Endothelial cell of umbilical vein (primary cell): ENCODE results near the gene NCAPH2. TPM values are rescaled to one million over a fixed set of nuclear protein-coding genes. Genes with fewer than 3 reads are reported as not detected.

Experiments
- BruUV-seq: library from RNA; stranded (reverse); fragments of 400-500 nt; replicated peaks from 2 replicates; lab custom pipeline; 2021; lab: Mats Ljungman, UMichigan
- CTCF ChIA-PET: fragments of 300-600, 350-600 bp; sonication (Branson Sonifier 250); formaldehyde crosslinking; loops from one replicate; lab custom pipeline; 2021; ENCODE audit warnings: antibody characterized with exemption, inconsistent platforms; lab: Charles Lee
- POLR2A ChIA-PET: fragments of 300-600, 350-600 bp; sonication (Branson Sonifier 250); formaldehyde crosslinking; loops from one replicate; lab custom pipeline; 2021; ENCODE audit warnings: antibody characterized with exemption, inconsistent platforms; lab: Charles Lee
- DNase-seq: peaks from one replicate; pipeline ENCODE4 v3.0.0-alpha.2; 2011; ENCODE audit warnings: low read depth, low spot score
- FAIRE-seq: peaks from 2 replicates; lab custom pipeline; 2011; peaks lifted over from hg19 to GRCh38; lab: Jason Lieb, UNC
- H2AFZ ChIP-seq: 2 replicates; pipeline ENCODE4 v1.6.0; 2012; ENCODE audit warnings: low read depth, low read length, control low read depth, inconsistent platforms
- H3K27ac ChIP-seq: 2 replicates; pipeline ENCODE4 v1.5.1; 2011; ENCODE audit warnings: low read depth, mild to moderate bottlenecking, control low read depth, low read length, moderate library complexity; ENCODE audit not compliant: insufficient read depth
- H3K27me3 ChIP-seq, 2 experiments: 2 replicates each; pipeline versions ENCODE4 v1.6.0 to v1.6.1; 2011; ENCODE audit warnings: low read length in 2 of 2, mixed read lengths in 1 of 2; ENCODE audit not compliant: control insufficient read depth in 2 of 2, insufficient read depth in 2 of 2
- H3K36me3 ChIP-seq, 2 experiments: 2 replicates in 1 of 2; 3 replicates in 1 of 2; pipeline ENCODE4 v1.5.1; 2011; ENCODE audit warnings: low read length in 2 of 2, mild to moderate bottlenecking in 1 of 2, moderate library complexity in 1 of 2; ENCODE audit not compliant: control insufficient read depth in 2 of 2, insufficient read depth in 2 of 2; ENCODE audit errors: extremely low read depth in 1 of 2
- H3K4me1 ChIP-seq: 3 replicates; pipeline ENCODE4 v1.5.1; 2011; ENCODE audit warnings: mild to moderate bottlenecking, low read length; ENCODE audit not compliant: control insufficient read depth, insufficient read depth; ENCODE audit errors: extremely low read depth
- H3K4me2 ChIP-seq: 2 replicates; pipeline ENCODE4 v1.6.1; 2011; ENCODE audit warnings: low read length, control low read depth, mixed read lengths; ENCODE audit not compliant: insufficient read depth
- H3K4me3 ChIP-seq, 3 experiments: fragments of 200-600 bp in 1 of 3; sonication (generic), shearing (Covaris generic) in 1 of 3; replicated peaks in 1 of 3; 2 replicates each; pipeline ENCODE4 v1.5.1; 2011 to 2016; ENCODE audit warnings: control low read depth in 3 of 3, low read length in 3 of 3, mild to moderate bottlenecking in 2 of 3, inconsistent platforms in 1 of 3, low read depth in 1 of 3, moderate library complexity in 1 of 3; ENCODE audit not compliant: insufficient read depth in 1 of 3
- H3K79me2 ChIP-seq: 2 replicates; pipeline ENCODE4 v1.6.0; 2012; ENCODE audit warnings: low read length, inconsistent platforms; ENCODE audit not compliant: control insufficient read depth, insufficient read depth
- H3K9ac ChIP-seq: replicated peaks from 2 replicates; pipeline ENCODE3; 2011; ENCODE audit warnings: low read length, control low read depth; ENCODE audit not compliant: insufficient read depth; ENCODE audit errors: extremely low read depth
- H3K9me1 ChIP-seq: replicated peaks from 3 replicates; pipeline ENCODE4 v1.6.0; 2011; ENCODE audit warnings: mild to moderate bottlenecking, low read length; ENCODE audit not compliant: control insufficient read depth, insufficient read depth; ENCODE audit errors: extremely low read depth
- H3K9me3 ChIP-seq: replicated peaks from 2 replicates; pipeline ENCODE4 v1.5.1; 2012; ENCODE audit warnings: low read length, inconsistent platforms; ENCODE audit not compliant: control insufficient read depth, insufficient read depth
- H4K20me1 ChIP-seq: replicated peaks from 2 replicates; pipeline ENCODE3; 2011; ENCODE audit warnings: mild to moderate bottlenecking, low read length; ENCODE audit not compliant: control insufficient read depth, insufficient read depth; ENCODE audit errors: extremely low read depth
- CTCF ChIP-seq, 2 donors: IDR thresholded peaks; 1 replicate in 1 of 2; 2 replicates in 1 of 2; pipeline ENCODE4 v1.5.1; 2011; ENCODE audit warnings: low read length in 2 of 2, mild to moderate bottlenecking in 2 of 2, moderate library complexity in 2 of 2, control low read depth in 1 of 2, inconsistent platforms in 1 of 2, low read depth in 1 of 2; ENCODE audit not compliant: insufficient read depth in 1 of 2; ENCODE audit errors: extremely low read depth in 1 of 2
- EZH2 ChIP-seq: IDR thresholded peaks from 2 replicates; pipeline ENCODE4 v1.6.1; 2012; ENCODE audit warnings: borderline replicate concordance, low read depth, mild to moderate bottlenecking, moderate library complexity, low read length, inconsistent platforms; ENCODE audit not compliant: severe bottlenecking
- FOS ChIP-seq: IDR thresholded peaks from 2 replicates; pipeline ENCODE4 v1.6.1; 2011; ENCODE audit warnings: mild to moderate bottlenecking, low read length, moderate library complexity, borderline replicate concordance; ENCODE audit not compliant: insufficient read depth
- GATA2 ChIP-seq: IDR thresholded peaks from 2 replicates; pipeline ENCODE4 v1.7.0; 2011; ENCODE audit warnings: low read depth, mild to moderate bottlenecking, moderate library complexity, mixed read lengths, low read length; ENCODE audit not compliant: insufficient read length, insufficient read depth
- JUN ChIP-seq: IDR thresholded peaks from 2 replicates; pipeline ENCODE4 v1.6.1; 2011; ENCODE audit warnings: borderline replicate concordance, low read depth; ENCODE audit not compliant: insufficient read length, insufficient read depth
- MAX ChIP-seq: IDR thresholded peaks from 2 replicates; pipeline ENCODE4 v1.6.1; 2011; ENCODE audit not compliant: insufficient read depth, insufficient read length
- MYC ChIP-seq: IDR thresholded peaks from one replicate; pipeline ENCODE4 v1.6.1; 2011; ENCODE audit warnings: mild to moderate bottlenecking, low read depth, low read length
- POLR2A ChIP-seq: IDR thresholded peaks from 2 replicates; pipeline ENCODE4 v1.6.1; 2012; ENCODE audit warnings: low read depth, mild to moderate bottlenecking, control low read depth, low read length
- POLR2AphosphoS5 ChIP-seq: IDR thresholded peaks from 2 replicates; pipeline ENCODE4 v1.6.1; 2012; ENCODE audit warnings: low read depth, mild to moderate bottlenecking, control low read depth, low read length, moderate library complexity; ENCODE audit not compliant: insufficient read depth
- dilution Hi-C: fragments of 300-500 bp; cut with MboI; formaldehyde crosslinking; loops from one replicate; pipeline ENCODE4 v1.15.0; 2019; ENCODE audit warnings: low sequenced_read_pairs; ENCODE audit not compliant: extremely low pct_ligation_motif_present
- intact Hi-C: fragments of 100-400 bp; cut with micrococcal nuclease; formaldehyde crosslinking; loops from one replicate; pipeline ENCODE4 v1.10.0; 2022
- polyA plus RNA-seq, 4 experiments: library from polyadenylated mRNA; depleted of rRNA in 3 of 4; stranded (reverse) in 3 of 4; unstranded in 1 of 4; fragments of >200 nt; gene quantifications; 2 replicates each; pipeline versions ENCODE4 v1.2.1 to v1.2.3, GENCODE V29; 2011 to 2012; ENCODE audit warnings: missing spikeins in 1 of 4
- total RNA-seq: library from RNA; stranded (reverse); gene quantifications from 2 replicates; pipeline ENCODE4 v1.2.3, GENCODE V29; 2021

Gene NCAPH2
- total and polyA plus RNA-seq, 2 donors (not counting 3 experiments of a cell fraction or from before 2014, with no cell fraction given): 42.4 to 43.2 TPM

- BruUV-seq: no TSS peak
- POLR2A ChIA-PET: no interaction called here
- CTCF ChIA-PET: interaction anchor here (1.8 kb wide), 1 partner anchor 9 kb away, joined by 5 read pairs; no protein-coding TSS in a partner anchor
- intact Hi-C loops: no loop called here
- no peak overlapping the region for H3K4me2 ChIP-seq
- no peaks in the 10 kb centered on the region for H3K4me1 ChIP-seq
- H3K79me2 ChIP-seq: no peaks in the 10 kb centered on the region
- dilution Hi-C loops: no loop called here
- no peak overlapping the region for H2AFZ ChIP-seq
- H4K20me1 ChIP-seq: no peaks in the 10 kb centered on the region
- no peaks in the 10 kb centered on the region for H3K9me3 ChIP-seq
- H3K27ac ChIP-seq: no peak overlapping the region
- DNase-seq: no peak
- no peaks in the 10 kb centered on the region for H3K9me1 ChIP-seq
- TF ChIP-seq GATA2: no peak
- no peak for TF ChIP-seq EZH2
- no peak for TF ChIP-seq MYC
- TF ChIP-seq JUN: no peak
- no peak overlapping the region for H3K9ac ChIP-seq
- no peaks in the 10 kb centered on the region for H3K27me3 ChIP-seq
- no peaks in the 10 kb centered on the region for H3K36me3 ChIP-seq
- no peak for FAIRE-seq
- H3K4me3 ChIP-seq: no peak overlapping the region
These were observed 62.0 kb downstream of the NCAPH2 start for GRCh38 chr22:50569896-50570535.

DNA sequence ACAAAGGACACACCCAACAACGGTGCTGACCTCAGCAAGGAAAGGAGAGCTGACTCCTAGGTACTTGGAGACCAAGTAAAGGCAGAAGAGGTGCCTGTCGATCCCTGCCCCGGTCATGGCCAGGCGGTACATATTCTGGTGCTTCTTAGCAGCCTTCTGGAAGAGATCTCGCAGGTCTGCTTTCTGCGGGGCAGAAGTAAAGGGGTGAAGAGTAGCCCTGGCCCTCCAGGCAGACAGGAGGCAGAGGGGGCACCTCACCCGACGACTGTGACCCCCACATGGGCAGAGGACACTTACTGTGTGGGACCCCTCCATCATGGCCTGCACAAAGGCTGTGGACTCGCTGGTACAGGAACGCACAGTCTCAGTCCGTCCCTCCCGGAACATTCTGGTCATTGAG, 62.8 kb downstream of the NCAPH2 start:
- H3K4me3 ChIP-seq: no peak overlapping the region
- H2AFZ ChIP-seq: no peak overlapping the region
- H3K9me1 ChIP-seq: no peaks in the 10 kb centered on the region
- H3K36me3 ChIP-seq: no peaks in the 10 kb centered on the region
- H4K20me1 ChIP-seq: no peaks in the 10 kb centered on the region
- intact Hi-C loops: no loop called here
- BruUV-seq: no TSS peak
- H3K4me1 ChIP-seq: no peaks in the 10 kb centered on the region
- no peaks in the 10 kb centered on the region for H3K9me3 ChIP-seq
- no peaks in the 10 kb centered on the region for H3K27me3 ChIP-seq
- CTCF ChIA-PET: interaction anchor here (2.5 kb wide), 1 partner anchor 8 kb away, joined by 12 read pairs; the partner anchor contains the start of gene SYCE3
- TF ChIP-seq POLR2AphosphoS5 (no peak), EZH2 (no peak), FOS (no peak), MAX (no peak), JUN (no peak), CTCF (IDR thresholded peaks at IDR 0.05; ENCODE audit: extremely low read depth in 1 of 2, insufficient read depth in 1 of 2, low read depth in 1 of 2, low read length in 2 of 2) (no peak), MYC (no peak), POLR2A (no peak), GATA2 (no peak)
- FAIRE-seq (no peak), DNase-seq (no peak)
- POLR2A ChIA-PET: no interaction called here
- no peaks in the 10 kb centered on the region for H3K79me2 ChIP-seq
- no peak overlapping the region for H3K9ac ChIP-seq
- H3K4me2 ChIP-seq: no peak overlapping the region
- H3K27ac ChIP-seq: no peak overlapping the region
- dilution Hi-C loops: no loop called here
